Fibroblast of lung (primary cell): Measurements from ENCODE around the gene SPOCD1. TPM values are rescaled to one million over a fixed set of nuclear protein-coding genes. Genes with fewer than 3 reads are reported as not detected.

Source experiments
- DNase-seq, 2 donors: peaks; one replicate each; pipeline versions ENCODE4 v3.0.0 to v3.0.0-alpha.2; 2010; ENCODE audit warnings: low read depth in 2 of 2
- H2AFZ ChIP-seq: 2 replicates; pipeline ENCODE4 v1.5.1; 2012; ENCODE audit warnings: low read length, control low read depth, inconsistent platforms
- H3K27ac ChIP-seq: 2 replicates; pipeline ENCODE4 v1.5.1; 2011; ENCODE audit warnings: low read length, control low read depth; ENCODE audit not compliant: insufficient read depth
- H3K27me3 ChIP-seq: 2 replicates; pipeline ENCODE4 v1.5.1; 2011; ENCODE audit warnings: mild to moderate bottlenecking, low read length; ENCODE audit not compliant: control insufficient read depth, insufficient read depth
- H3K36me3 ChIP-seq: 2 replicates; pipeline ENCODE4 v1.5.1; 2011; ENCODE audit warnings: low read length; ENCODE audit not compliant: control insufficient read depth, insufficient read depth
- H3K4me1 ChIP-seq: 2 replicates; pipeline ENCODE4 v1.5.1; 2011; ENCODE audit warnings: low read length; ENCODE audit not compliant: control insufficient read depth, insufficient read depth; ENCODE audit errors: extremely low read depth
- H3K4me2 ChIP-seq: 2 replicates; pipeline ENCODE4 v1.5.1; 2011; ENCODE audit warnings: low read length, control low read depth; ENCODE audit not compliant: insufficient read depth; ENCODE audit errors: extremely low read depth
- H3K4me3 ChIP-seq, 4 experiments: fragments of 200-600 bp in 1 of 4; sonication (generic) in 1 of 4; replicated peaks in 1 of 4; 2 replicates each; pipeline ENCODE4 v1.5.1; 2011 to 2016; ENCODE audit warnings: low read length in 4 of 4, low read depth in 3 of 4, mild to moderate bottlenecking in 3 of 4, control low read depth in 2 of 4, inconsistent platforms in 1 of 4, mixed read lengths in 1 of 4; ENCODE audit not compliant: insufficient read depth in 1 of 4; ENCODE audit errors: control extremely low read depth in 1 of 4
- H3K79me2 ChIP-seq: 2 replicates; pipeline ENCODE4 v1.5.1; 2012; ENCODE audit warnings: mild to moderate bottlenecking, low read length, inconsistent platforms; ENCODE audit not compliant: control insufficient read depth, insufficient read depth
- H3K9ac ChIP-seq: 2 replicates; pipeline ENCODE4 v1.5.1; 2011; ENCODE audit warnings: mild to moderate bottlenecking, low read length, control low read depth; ENCODE audit not compliant: insufficient read depth
- H3K9me3 ChIP-seq: 2 replicates; pipeline ENCODE4 v1.5.1; 2012; ENCODE audit warnings: low read depth, low read length; ENCODE audit not compliant: control insufficient read depth, insufficient read depth
- H4K20me1 ChIP-seq: 2 replicates; pipeline ENCODE4 v1.5.1; 2011; ENCODE audit warnings: low read length; ENCODE audit not compliant: control insufficient read depth, insufficient read depth; ENCODE audit errors: extremely low read depth
- CTCF ChIP-seq, 2 donors: IDR thresholded peaks in 1 of 2; conservative IDR thresholded peaks in 1 of 2; 1 replicate in 1 of 2; 2 replicates in 1 of 2; pipeline ENCODE4 v1.5.1; 2011 to 2012; ENCODE audit warnings: low read length in 2 of 2, control low read depth in 1 of 2, inconsistent platforms in 1 of 2, low read depth in 1 of 2, mild to moderate bottlenecking in 1 of 2
- EZH2 ChIP-seq: IDR thresholded peaks from 2 replicates; pipeline ENCODE4 v1.5.1; 2012; ENCODE audit warnings: low read length, control low read depth, mild to moderate bottlenecking; ENCODE audit errors: missing control alignments
- polyA plus RNA-seq, 2 donors: library from polyadenylated mRNA; depleted of rRNA in 1 of 2; stranded (reverse) in 1 of 2; unstranded in 1 of 2; fragments of >200 nt; gene quantifications; 2 replicates each; pipeline ENCODE4 v1.2.1, GENCODE V29; 2011 to 2012; ENCODE audit warnings: missing spikeins in 1 of 2
- total RNA-seq: library from RNA; depleted of rRNA; stranded (reverse); fragments of >200 nt; gene quantifications from 2 replicates; pipeline ENCODE4 v1.2.1, GENCODE V29; 2014

The SPOCD1 gene
- total and polyA plus RNA-seq, 2 donors (not counting 1 experiment from before 2014, with no cell fraction given): 47.2 to 55.4 TPM

GRCh38 chr1:31843506-31843905 is 27.7 kb upstream of the SPOCD1 start:
- H2AFZ ChIP-seq: no peak overlapping the region
- no peak overlapping the region for H3K27ac ChIP-seq

GRCh38 chr1:31839662-31840343 is 24.0 kb upstream of the SPOCD1 start:
- Histone ChIP-seq H3K79me2 (no peaks in the 10 kb centered on the region), H2AFZ (no peak overlapping the region), H3K36me3 (no peaks in the 10 kb centered on the region), H3K27me3 (no peaks in the 10 kb centered on the region), H4K20me1 (no peaks in the 10 kb centered on the region), H3K9me3 (no peaks in the 10 kb centered on the region), H3K9ac (no peak overlapping the region), H3K4me2 (no peak overlapping the region), H3K4me3 (no peak overlapping the region), H3K27ac (no peak overlapping the region), H3K4me1 (peaks cover 3% of the 10 kb centered on the region)
- no peak for TF ChIP-seq CTCF (conservative IDR thresholded peaks at IDR 0.05 in 1 of 2, IDR thresholded peaks at IDR 0.05 in 1 of 2; ENCODE audit: low read depth in 1 of 2, low read length in 2 of 2)
- peak in 1 of 2 donors; percentile 35 for DNase-seq

More at GRCh38 chr1:31843506-31843905, 27.7 kb upstream of the SPOCD1 start:
- TF ChIP-seq EZH2: no peak
- TF ChIP-seq CTCF (conservative IDR thresholded peaks at IDR 0.05 in 1 of 2, IDR thresholded peaks at IDR 0.05 in 1 of 2; ENCODE audit: low read depth in 1 of 2, low read length in 2 of 2): no peak
- H3K4me3 ChIP-seq: no peak overlapping the region
- no peaks in the 10 kb centered on the region for H3K9me3 ChIP-seq
- H3K4me2 ChIP-seq: peak overlapping the region; percentile 11
- DNase-seq: peak; percentile 62 to 73
- no peaks in the 10 kb centered on the region for H4K20me1 ChIP-seq
- peaks cover 3% of the 10 kb centered on the region for H3K4me1 ChIP-seq
- no peaks in the 10 kb centered on the region for H3K36me3 ChIP-seq
- H3K9ac ChIP-seq: no peak overlapping the region
- no peaks in the 10 kb centered on the region for H3K79me2 ChIP-seq
- no peaks in the 10 kb centered on the region for H3K27me3 ChIP-seq

GRCh38 chr1:31837451-31838158 is 21.8 kb upstream of the SPOCD1 start:
- Histone ChIP-seq H3K9me3 (no peaks in the 10 kb centered on the region), H3K4me3 (no peak overlapping the region), H3K4me1 (no peaks in the 10 kb centered on the region), H3K79me2 (no peaks in the 10 kb centered on the region), H3K27me3 (no peaks in the 10 kb centered on the region), H3K4me2 (no peak overlapping the region), H3K36me3 (no peaks in the 10 kb centered on the region), H3K27ac (no peak overlapping the region), H4K20me1 (no peaks in the 10 kb centered on the region), H3K9ac (no peak overlapping the region), H2AFZ (no peak overlapping the region)
- DNase-seq: no peak
- TF ChIP-seq EZH2 (no peak), CTCF (conservative IDR thresholded peaks at IDR 0.05 in 1 of 2, IDR thresholded peaks at IDR 0.05 in 1 of 2; ENCODE audit: low read depth in 1 of 2, low read length in 2 of 2) (no peak)
